Renal pelvis (tissue), 12 donors: ENCODE results near the gene ARHGEF17. TPM values are rescaled to one million over a fixed set of nuclear protein-coding genes. Genes with fewer than 3 reads are reported as not detected.

ENCODE experiments used
- DNase-seq: peaks from one replicate; pipeline ENCODE4 v3.0.0-alpha.2; 2013
- long read RNA-seq, 16 experiments: transcript quantifications; one replicate each; lab custom pipeline, GENCODE V29; 2026
- polyA plus RNA-seq, 3 donors: library from polyadenylated mRNA; unstranded; fragments of 120-200 nt; gene quantifications; one replicate each; pipeline ENCODE4 v1.2.1, GENCODE V29; 2013; ENCODE audit not compliant: insufficient read length in 3 of 3

The ARHGEF17 gene, protein sequence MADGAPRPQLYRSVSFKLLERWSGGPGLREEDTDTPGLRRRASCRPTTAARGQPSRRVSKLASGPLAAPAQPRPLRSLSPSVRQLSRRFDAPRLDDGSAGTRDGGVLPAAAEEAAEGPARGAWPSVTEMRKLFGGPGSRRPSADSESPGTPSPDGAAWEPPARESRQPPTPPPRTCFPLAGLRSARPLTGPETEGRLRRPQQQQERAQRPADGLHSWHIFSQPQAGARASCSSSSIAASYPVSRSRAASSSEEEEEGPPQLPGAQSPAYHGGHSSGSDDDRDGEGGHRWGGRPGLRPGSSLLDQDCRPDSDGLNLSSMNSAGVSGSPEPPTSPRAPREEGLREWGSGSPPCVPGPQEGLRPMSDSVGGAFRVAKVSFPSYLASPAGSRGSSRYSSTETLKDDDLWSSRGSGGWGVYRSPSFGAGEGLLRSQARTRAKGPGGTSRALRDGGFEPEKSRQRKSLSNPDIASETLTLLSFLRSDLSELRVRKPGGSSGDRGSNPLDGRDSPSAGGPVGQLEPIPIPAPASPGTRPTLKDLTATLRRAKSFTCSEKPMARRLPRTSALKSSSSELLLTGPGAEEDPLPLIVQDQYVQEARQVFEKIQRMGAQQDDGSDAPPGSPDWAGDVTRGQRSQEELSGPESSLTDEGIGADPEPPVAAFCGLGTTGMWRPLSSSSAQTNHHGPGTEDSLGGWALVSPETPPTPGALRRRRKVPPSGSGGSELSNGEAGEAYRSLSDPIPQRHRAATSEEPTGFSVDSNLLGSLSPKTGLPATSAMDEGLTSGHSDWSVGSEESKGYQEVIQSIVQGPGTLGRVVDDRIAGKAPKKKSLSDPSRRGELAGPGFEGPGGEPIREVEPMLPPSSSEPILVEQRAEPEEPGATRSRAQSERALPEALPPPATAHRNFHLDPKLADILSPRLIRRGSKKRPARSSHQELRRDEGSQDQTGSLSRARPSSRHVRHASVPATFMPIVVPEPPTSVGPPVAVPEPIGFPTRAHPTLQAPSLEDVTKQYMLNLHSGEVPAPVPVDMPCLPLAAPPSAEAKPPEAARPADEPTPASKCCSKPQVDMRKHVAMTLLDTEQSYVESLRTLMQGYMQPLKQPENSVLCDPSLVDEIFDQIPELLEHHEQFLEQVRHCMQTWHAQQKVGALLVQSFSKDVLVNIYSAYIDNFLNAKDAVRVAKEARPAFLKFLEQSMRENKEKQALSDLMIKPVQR (N-terminal part only)
- polyA plus RNA-seq = 100 to 1,000 TPM in 2 of 3 donors, 10 to 100 TPM in 1; 91.9 to 121 (median 107) TPM
- long read RNA-seq, donor 1, full-length matches to known transcripts = 2 of 2 reads
- long read RNA-seq, donor 1, partial matches to known transcripts = 0 of 2 reads
- long read RNA-seq, donor 1, other reads (novel, unspliced or antisense) = 0 of 2 reads
- long read RNA-seq, donor 2, full-length matches to known transcripts = 6 of 6 reads
- long read RNA-seq, donor 2, partial matches to known transcripts = 0 of 6 reads
- long read RNA-seq, donor 2, other reads (novel, unspliced or antisense) = 0 of 6 reads
- long read RNA-seq, donor 3, full-length matches to known transcripts = 3 of 3 reads
- long read RNA-seq, donor 3, partial matches to known transcripts = 0 of 3 reads
- long read RNA-seq, donor 3, other reads (novel, unspliced or antisense) = 0 of 3 reads
- long read RNA-seq, donor 4, full-length matches to known transcripts = 6 of 6 reads
- long read RNA-seq, donor 4, partial matches to known transcripts = 0 of 6 reads
- long read RNA-seq, donor 4, other reads (novel, unspliced or antisense) = 0 of 6 reads
- long read RNA-seq, donor 5, full-length matches to known transcripts = 3 of 3 reads
- long read RNA-seq, donor 5, partial matches to known transcripts = 0 of 3 reads
- long read RNA-seq, donor 5, other reads (novel, unspliced or antisense) = 0 of 3 reads
- long read RNA-seq, donor 6, full-length matches to known transcripts = 4 of 4 reads
- long read RNA-seq, donor 6, partial matches to known transcripts = 0 of 4 reads
- long read RNA-seq, donor 6, other reads (novel, unspliced or antisense) = 0 of 4 reads
- long read RNA-seq, donor 7, full-length matches to known transcripts = 8 of 14 reads
- long read RNA-seq, donor 7, partial matches to known transcripts = 6 of 14 reads
- long read RNA-seq, donor 7, other reads (novel, unspliced or antisense) = 0 of 14 reads
- long read RNA-seq, donor 8, full-length matches to known transcripts = 2 of 2 reads
- long read RNA-seq, donor 8, partial matches to known transcripts = 0 of 2 reads
- long read RNA-seq, donor 8, other reads (novel, unspliced or antisense) = 0 of 2 reads
- long read RNA-seq, donor 9, full-length matches to known transcripts = 2 of 7 reads
- long read RNA-seq, donor 9, partial matches to known transcripts = 5 of 7 reads
- long read RNA-seq, donor 9, other reads (novel, unspliced or antisense) = 0 of 7 reads
- long read RNA-seq, donor 10, full-length matches to known transcripts = 6 of 11 reads
- long read RNA-seq, donor 10, partial matches to known transcripts = 5 of 11 reads
- long read RNA-seq, donor 10, other reads (novel, unspliced or antisense) = 0 of 11 reads
- long read RNA-seq, donor 11, full-length matches to known transcripts = 3 of 26 reads
- long read RNA-seq, donor 11, partial matches to known transcripts = 23 of 26 reads
- long read RNA-seq, donor 11, other reads (novel, unspliced or antisense) = 0 of 26 reads
- long read RNA-seq, donor 12, full-length matches to known transcripts = 9 of 17 reads
- long read RNA-seq, donor 12, partial matches to known transcripts = 8 of 17 reads
- long read RNA-seq, donor 12, other reads (novel, unspliced or antisense) = 0 of 17 reads
- long read RNA-seq, donor 13, full-length matches to known transcripts = 7 of 15 reads
- long read RNA-seq, donor 13, partial matches to known transcripts = 8 of 15 reads
- long read RNA-seq, donor 13, other reads (novel, unspliced or antisense) = 0 of 15 reads
- long read RNA-seq, donor 14 = 0 reads
- long read RNA-seq, donor 15, full-length matches to known transcripts = 5 of 54 reads
- long read RNA-seq, donor 15, partial matches to known transcripts = 49 of 54 reads
- long read RNA-seq, donor 15, other reads (novel, unspliced or antisense) = 0 of 54 reads
- long read RNA-seq, donor 16, full-length matches to known transcripts = 9 of 41 reads
- long read RNA-seq, donor 16, partial matches to known transcripts = 32 of 41 reads
- long read RNA-seq, donor 16, other reads (novel, unspliced or antisense) = 0 of 41 reads

- peak; percentile 92 for DNase-seq
Measured at GRCh38 chr11:73308003-73308960, at the start of gene ARHGEF17. Gene ARHGEF17 (plus strand): TSS chr11:73308276. CDS start chr11:73308639, 363 bp downstream.

DNA sequence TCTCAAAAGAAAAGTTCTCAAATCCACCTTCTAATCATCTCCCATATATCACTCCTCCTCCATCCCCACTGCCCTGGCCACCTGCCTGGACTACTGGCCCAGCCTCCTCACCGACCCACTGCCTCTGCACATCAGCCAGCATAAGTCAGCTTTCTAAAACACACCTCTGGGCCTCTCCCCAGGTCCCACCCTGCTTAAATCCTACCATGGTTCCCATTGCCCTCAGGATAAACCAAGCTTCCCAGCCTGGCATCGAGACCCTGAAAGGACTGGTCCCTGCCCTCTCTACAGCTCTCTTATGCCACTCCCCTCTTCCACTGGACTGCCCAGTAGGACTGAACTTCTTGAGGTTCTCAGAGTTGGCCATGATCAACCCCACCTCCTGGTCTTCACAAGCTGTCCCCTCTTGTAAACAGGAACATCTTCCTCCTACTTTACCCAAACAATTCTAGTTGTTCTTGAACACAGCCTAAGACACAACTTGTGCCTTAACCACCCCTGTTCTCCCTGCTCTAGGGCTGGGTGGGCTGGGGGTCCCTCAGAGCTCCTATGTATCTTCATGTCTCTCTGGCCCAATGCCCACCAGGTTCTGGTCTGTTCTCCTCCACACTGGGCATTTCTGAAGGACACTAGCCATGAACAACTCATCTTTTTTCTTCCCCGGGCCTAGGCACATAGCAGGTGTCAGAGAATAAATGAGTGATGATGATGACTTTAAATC is 48.5 kb upstream of the ARHGEF17 start:
- no peak for DNase-seq

- no peak for DNase-seq
Measured at GRCh38 chr11:73260127-73260457, 48.0 kb upstream of the ARHGEF17 start.

GRCh38 chr11:73262851-73263495 is 45.1 kb upstream of the ARHGEF17 start:
- DNase-seq = no peak

GRCh38 chr11:73263640-73264039 is 44.4 kb upstream of the ARHGEF17 start:
- no peak for DNase-seq

- DNase-seq = no peak
Measured at GRCh38 chr11:73265278-73265810, 42.7 kb upstream of the ARHGEF17 start.

DNA sequence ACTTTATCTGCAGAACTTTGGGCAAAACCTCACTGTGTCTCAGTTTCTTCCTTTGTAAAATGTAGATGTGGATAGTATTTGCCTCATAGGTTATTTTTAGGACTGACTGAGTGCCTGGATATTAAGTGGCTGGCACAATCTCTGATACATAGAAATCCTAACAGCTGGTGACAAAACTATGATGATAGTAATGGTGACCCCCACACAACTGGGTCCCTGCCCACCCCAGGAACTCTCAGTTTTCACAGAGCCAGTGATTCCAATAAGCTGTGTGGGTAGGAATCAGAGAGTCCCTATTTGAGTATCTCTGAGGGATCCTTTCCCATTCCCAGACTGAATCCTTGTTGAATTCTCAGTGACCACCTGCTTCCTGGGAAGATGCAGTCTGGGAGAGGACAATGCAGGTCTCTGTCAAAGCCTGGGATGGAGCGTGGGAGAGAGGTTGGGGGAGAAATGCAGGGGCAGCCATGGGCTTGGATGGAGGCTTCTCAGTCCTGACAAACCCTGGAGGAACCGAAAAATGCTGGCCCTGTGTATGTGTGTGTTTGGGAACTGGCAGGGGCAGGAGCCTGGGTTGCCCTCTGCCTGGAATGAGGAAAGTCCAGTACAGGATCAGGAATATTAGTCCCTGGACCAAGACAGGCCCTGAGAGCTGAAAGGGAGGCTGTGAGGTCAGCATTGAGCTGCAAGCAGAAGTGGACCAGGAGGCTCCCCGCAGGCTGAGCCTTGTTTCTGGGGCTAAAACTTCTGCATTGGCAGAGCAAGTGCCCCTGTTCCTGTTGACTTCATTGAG is 42.0 kb upstream of the ARHGEF17 start:
- no peak for DNase-seq

DNA sequence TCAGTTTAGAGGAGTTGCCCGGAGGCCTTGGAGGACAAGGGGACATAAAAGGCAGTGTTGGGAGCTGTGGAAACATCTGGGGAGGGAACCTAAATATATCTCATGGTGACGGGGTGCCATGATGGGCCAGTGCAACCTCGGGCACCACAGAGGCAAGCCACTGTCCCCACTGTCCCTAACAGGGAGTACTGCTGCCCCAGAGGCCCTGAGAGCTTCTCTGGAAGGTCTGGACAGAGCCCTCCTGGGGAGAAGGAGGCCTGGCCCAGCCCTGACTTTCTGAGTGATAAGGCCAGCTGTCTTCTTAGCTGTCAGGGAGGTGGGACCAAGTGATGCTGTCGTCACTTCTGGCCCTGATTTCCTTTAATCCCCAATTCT is 41.4 kb upstream of the ARHGEF17 start:
- no peak for DNase-seq

GRCh38 chr11:73267122-73267846 is 40.8 kb upstream of the ARHGEF17 start:
- no peak for DNase-seq

DNA sequence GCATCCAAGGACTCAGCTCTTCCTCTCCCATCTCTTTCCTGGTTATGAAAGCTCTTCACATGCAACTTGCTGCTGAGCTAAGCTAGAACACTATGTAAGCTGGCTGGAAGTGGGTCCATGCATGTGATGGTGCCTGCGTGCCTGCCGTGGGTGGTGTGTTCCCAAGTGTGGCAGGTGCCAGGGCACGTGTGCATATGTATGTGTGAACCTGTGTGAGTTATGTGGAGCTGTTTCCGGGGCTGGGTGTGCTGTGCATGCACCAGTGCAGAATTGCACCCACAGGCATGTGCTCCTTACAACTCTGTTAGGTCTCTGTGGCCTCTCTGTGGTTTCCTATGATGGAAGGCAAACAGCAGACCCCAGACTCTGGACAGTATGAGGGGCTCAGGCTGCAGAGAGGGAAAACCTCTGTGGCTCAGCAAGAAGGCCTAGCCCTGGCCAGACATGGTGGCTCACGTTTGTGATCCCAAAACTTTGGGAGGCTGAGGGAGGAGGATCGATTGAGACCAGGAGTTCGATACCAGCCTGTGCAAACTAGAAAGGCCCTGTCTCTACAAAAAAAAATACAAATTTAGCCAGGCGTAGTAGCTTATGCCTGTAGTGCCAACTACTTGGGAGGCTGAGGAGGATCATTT is 40.1 kb upstream of the ARHGEF17 start:
- no peak for DNase-seq

DNA sequence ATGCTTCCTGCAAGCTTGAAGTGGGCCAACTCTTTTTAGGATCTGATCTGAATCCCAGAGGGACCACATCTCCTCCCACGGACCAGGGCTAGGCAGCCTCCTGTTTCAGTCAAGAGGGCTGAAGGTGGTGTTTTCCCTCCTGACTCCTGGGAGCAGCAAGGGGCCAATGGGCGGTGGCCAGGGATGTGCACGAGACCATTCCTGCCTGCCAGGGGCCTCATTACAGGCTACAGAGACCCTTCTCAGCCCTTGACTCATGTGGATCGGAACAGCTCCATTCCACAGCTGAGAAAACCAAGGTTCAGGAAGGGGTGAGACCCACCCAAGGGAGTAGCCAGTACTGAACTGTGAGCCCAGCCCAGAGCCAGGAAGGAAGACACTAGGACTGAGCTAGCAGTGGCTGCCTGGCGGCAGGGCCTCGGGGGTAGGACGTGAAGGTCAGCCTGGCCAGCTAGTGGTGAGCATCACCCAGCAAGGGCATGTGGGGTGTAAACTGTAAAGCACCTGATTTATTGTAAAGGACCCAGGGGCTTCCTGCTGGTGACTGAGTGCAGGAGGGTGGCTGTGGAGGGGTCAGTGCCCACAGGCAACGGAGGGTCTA is 39.3 kb upstream of the ARHGEF17 start:
- DNase-seq = no peak

DNA sequence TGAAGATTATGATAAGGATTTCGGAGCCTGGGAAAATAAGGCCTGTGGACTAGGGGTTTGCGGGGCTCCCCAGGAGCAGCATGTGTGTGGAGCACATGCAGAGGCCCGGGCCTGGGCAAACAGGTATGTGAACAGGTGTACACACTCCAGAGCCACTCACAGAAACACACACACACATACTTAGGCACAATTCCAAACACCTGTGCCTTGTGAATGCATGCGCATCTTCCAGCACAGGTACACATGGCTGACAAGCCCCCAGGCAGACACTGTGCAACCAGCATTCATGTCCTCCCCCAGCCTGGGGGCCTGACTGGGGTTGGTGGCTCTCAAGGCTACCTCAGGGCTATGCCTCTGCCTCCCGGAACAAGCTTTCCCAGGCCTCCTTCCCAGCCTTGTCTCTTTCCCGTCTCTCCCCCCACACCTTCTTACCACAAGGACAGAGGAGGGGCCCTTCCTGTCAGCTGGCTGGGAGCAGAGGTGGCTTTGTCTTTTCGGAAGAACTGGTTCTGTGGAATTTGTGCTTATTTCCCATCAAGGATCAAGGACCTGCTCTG is 38.5 kb upstream of the ARHGEF17 start:
- DNase-seq = no peak
